H1 (cell line): ENCODE results near the gene GBX1. TPM values are rescaled to one million over a fixed set of nuclear protein-coding genes. Genes with fewer than 3 reads are reported as not detected.

Source experiments
- CTCF ChIA-PET: fragments of 300-600 bp; sonication (Branson Sonifier 250); formaldehyde crosslinking; loops from one replicate; lab custom pipeline; 2021; ENCODE audit not compliant: partially characterized antibody; lab: Charles Lee
- POLR2A ChIA-PET: fragments of 300-600 bp; sonication (Branson Sonifier 250); formaldehyde crosslinking; loops from one replicate; lab custom pipeline; 2021; ENCODE audit warnings: inconsistent platforms; ENCODE audit not compliant: partially characterized antibody; lab: Charles Lee
- DNase-seq, 2 experiments: peaks; one replicate each; pipeline versions ENCODE4 v3.0.0 to v3.0.0-alpha.2; 2010 to 2022; ENCODE audit warnings: low spot score in 2 of 2, low read depth in 1 of 2, mixed read lengths in 1 of 2
- FAIRE-seq: peaks from 2 replicates; lab custom pipeline; 2011; peaks lifted over from hg19 to GRCh38; lab: Jason Lieb, UNC
- H2AFZ ChIP-seq: 2 replicates; pipeline ENCODE4 v1.8.1; 2012; ENCODE audit warnings: low read length, inconsistent platforms
- H2AK5ac ChIP-seq: 2 replicates; pipeline ENCODE4 v1.6.1; 2013; ENCODE audit warnings: low read depth, low read length
- H2BK120ac ChIP-seq: replicated peaks from 2 replicates; pipeline ENCODE3; 2013; ENCODE audit warnings: low read depth, low read length, inconsistent platforms
- H2BK12ac ChIP-seq: 2 replicates; pipeline ENCODE4 v1.6.1; 2013; ENCODE audit warnings: low read depth, low read length
- H2BK15ac ChIP-seq: 2 replicates; pipeline ENCODE4 v1.6.1; 2013; ENCODE audit warnings: low read length
- H2BK20ac ChIP-seq: 2 replicates; pipeline ENCODE4 v1.6.1; 2013; ENCODE audit warnings: low read length
- H2BK5ac ChIP-seq: 2 replicates; pipeline ENCODE4 v1.6.1; 2013; ENCODE audit warnings: low read depth, low read length
- H3K14ac ChIP-seq: 2 replicates; pipeline ENCODE4 v1.6.1; 2013; ENCODE audit warnings: inconsistent platforms; ENCODE audit not compliant: insufficient read length
- H3K18ac ChIP-seq: 2 replicates; pipeline ENCODE4 v1.6.1; 2013; ENCODE audit warnings: low read length; ENCODE audit errors: extremely low read depth
- H3K23ac ChIP-seq: 2 replicates; pipeline ENCODE4 v1.6.1; 2013; ENCODE audit warnings: inconsistent platforms; ENCODE audit not compliant: insufficient read length
- H3K23me2 ChIP-seq: 2 replicates; pipeline ENCODE4 v1.6.1; 2013; ENCODE audit warnings: low read depth, low read length
- H3K27ac ChIP-seq: 2 replicates; pipeline ENCODE4 v1.6.1; 2011; ENCODE audit warnings: low read depth, low read length, inconsistent platforms
- H3K27me3 ChIP-seq, 4 experiments: replicated peaks in 1 of 4; 1 replicate in 1 of 4; 2 replicates in 3 of 4; pipeline versions ENCODE4 v1.6.1 to v1.8.1; 2011 to 2013; ENCODE audit warnings: low read length in 3 of 4, mild to moderate bottlenecking in 3 of 4, inconsistent platforms in 2 of 4, mixed read lengths in 2 of 4, moderate library complexity in 1 of 4; ENCODE audit not compliant: control insufficient read depth in 3 of 4, insufficient read depth in 3 of 4; ENCODE audit errors: extremely low read depth in 1 of 4
- H3K36me3 ChIP-seq, 4 experiments: 2 replicates each; pipeline versions ENCODE4 v1.6.1 to v1.8.1; 2011 to 2013; ENCODE audit warnings: mild to moderate bottlenecking in 4 of 4, low read length in 3 of 4, moderate library complexity in 2 of 4, control low read depth in 1 of 4, inconsistent platforms in 1 of 4; ENCODE audit not compliant: insufficient read depth in 4 of 4, control insufficient read depth in 2 of 4
- H3K4ac ChIP-seq: replicated peaks from 2 replicates; pipeline ENCODE3; 2013; ENCODE audit warnings: low read length, low read depth, mixed read lengths, inconsistent platforms; ENCODE audit not compliant: insufficient read length
- H3K4me1 ChIP-seq, 4 experiments: replicated peaks in 1 of 4; 1 replicate in 1 of 4; 2 replicates in 3 of 4; pipeline versions ENCODE4 v1.6.1 to v1.8.1; 2011 to 2013; ENCODE audit warnings: low read length in 3 of 4, inconsistent platforms in 2 of 4, mixed read lengths in 1 of 4; ENCODE audit not compliant: insufficient read depth in 4 of 4, control insufficient read depth in 3 of 4
- H3K4me2 ChIP-seq, 2 experiments: 2 replicates each; pipeline versions ENCODE4 v1.6.1 to v1.8.1; 2011 to 2013; ENCODE audit warnings: low read depth in 2 of 2, low read length in 2 of 2, control low read depth in 1 of 2, inconsistent platforms in 1 of 2, mild to moderate bottlenecking in 1 of 2; ENCODE audit not compliant: insufficient read depth in 1 of 2
- H3K4me3 ChIP-seq, 4 experiments: fragments of 200-600, 300-600 bp in 1 of 4; sonication (generic), shearing (Covaris generic), sonication (Bioruptor Twin) in 1 of 4; 2 replicates each; pipeline versions ENCODE4 v1.5.1 to v1.8.1; 2011 to 2016; ENCODE audit warnings: low read length in 4 of 4, low read depth in 3 of 4, control low read depth in 2 of 4, inconsistent platforms in 2 of 4, mild to moderate bottlenecking in 2 of 4, mixed read lengths in 1 of 4, moderate library complexity in 1 of 4; ENCODE audit not compliant: insufficient read depth in 2 of 4; ENCODE audit errors: extremely low read depth in 1 of 4
- H3K56ac ChIP-seq: replicated peaks from 2 replicates; pipeline ENCODE3; 2013; ENCODE audit warnings: low read depth, mild to moderate bottlenecking, mixed read lengths, low read length, inconsistent platforms; ENCODE audit not compliant: insufficient read length
- H3K79me1 ChIP-seq: 2 replicates; pipeline ENCODE4 v1.6.1; 2013; ENCODE audit warnings: low read depth, low read length, control low read depth
- H3K79me2 ChIP-seq, 2 experiments: 2 replicates each; pipeline versions ENCODE4 v1.6.1 to v1.8.1; 2012 to 2013; ENCODE audit warnings: low read length in 2 of 2, mild to moderate bottlenecking in 2 of 2, inconsistent platforms in 1 of 2; ENCODE audit not compliant: insufficient read depth in 2 of 2, control insufficient read depth in 1 of 2
- H3K9ac ChIP-seq, 4 experiments: replicated peaks in 1 of 4; 1 replicate in 1 of 4; 2 replicates in 3 of 4; pipeline versions ENCODE4 v1.6.1 to v1.8.1; 2011 to 2013; ENCODE audit warnings: low read depth in 3 of 4, low read length in 3 of 4, control low read depth in 2 of 4, mild to moderate bottlenecking in 2 of 4, moderate library complexity in 2 of 4, inconsistent platforms in 1 of 4; ENCODE audit errors: extremely low read depth in 1 of 4
- H3K9me3 ChIP-seq, 2 experiments: 2 replicates each; pipeline versions ENCODE4 v1.6.1 to v1.8.1; 2012 to 2013; ENCODE audit warnings: mild to moderate bottlenecking in 2 of 2, moderate library complexity in 2 of 2, control low read depth in 1 of 2, inconsistent platforms in 1 of 2, low read depth in 1 of 2, low read length in 1 of 2, mixed read lengths in 1 of 2; ENCODE audit not compliant: insufficient read depth in 2 of 2
- H4K20me1 ChIP-seq, 2 experiments: replicated peaks in 1 of 2; 2 replicates each; pipeline versions ENCODE3 to v1.8.1; 2011 to 2013; ENCODE audit warnings: inconsistent platforms in 2 of 2, low read length in 2 of 2, mild to moderate bottlenecking in 1 of 2; ENCODE audit not compliant: insufficient read depth in 2 of 2, control insufficient read depth in 1 of 2
- H4K5ac ChIP-seq: 2 replicates; pipeline ENCODE4 v1.6.1; 2013; ENCODE audit warnings: low read length, low read depth, mixed read lengths, inconsistent platforms; ENCODE audit not compliant: insufficient read length
- H4K8ac ChIP-seq: 2 replicates; pipeline ENCODE4 v1.8.0; 2013; ENCODE audit warnings: mild to moderate bottlenecking, moderate library complexity, low read length, inconsistent platforms; ENCODE audit not compliant: insufficient read depth; ENCODE audit errors: extremely low read depth
- H4K91ac ChIP-seq: replicated peaks from 2 replicates; pipeline ENCODE3; 2013; ENCODE audit warnings: low read length, mixed read lengths, inconsistent platforms; ENCODE audit not compliant: insufficient read length
- ATF3 ChIP-seq: IDR thresholded peaks from 2 replicates; pipeline ENCODE4 v1.6.1; 2011; ENCODE audit warnings: low read depth, mild to moderate bottlenecking, low read length; ENCODE audit not compliant: insufficient read depth
- BRCA1 ChIP-seq: IDR thresholded peaks from 2 replicates; pipeline ENCODE4 v1.6.1; 2012; ENCODE audit warnings: low read depth, low read length, improper control_type of control experiment
- CREB1 ChIP-seq: IDR thresholded peaks from 2 replicates; pipeline ENCODE4 v1.6.1; 2012; ENCODE audit warnings: inconsistent platforms
- USF2 ChIP-seq: IDR thresholded peaks from 2 replicates; pipeline ENCODE4 v1.6.1; 2011; ENCODE audit warnings: low read length, improper control_type of control experiment
- WGBS, 2 experiments: shearing (Covaris generic) in 1 of 2; methylation state at CpG; one replicate each; pipeline versions ENCODE4 v1.1.6 to v1.1.7; 2013 to 2015; ENCODE audit warnings: low lambda C conversion rate in 2 of 2, mixed read lengths in 2 of 2, inconsistent platforms in 1 of 2, low coverage in 1 of 2, missing lambda C conversion rate in 1 of 2; ENCODE audit not compliant: insufficient replicate concordance in 2 of 2, insufficient coverage in 1 of 2, insufficient read length in 1 of 2; ENCODE audit errors: extremely low coverage in 1 of 2, missing lambda C conversion rate in 1 of 2; 5-methylcytosine and 5-hydroxymethylcytosine counted together
- polyA plus RNA-seq, 7 experiments: library from polyadenylated mRNA; depleted of rRNA in 3 of 7; stranded (reverse) in 5 of 7; unstranded in 2 of 7; fragments of >200 nt in 5 of 7; fragments of 200-250 nt in 2 of 7; gene quantifications; 1 replicate in 5 of 7; 2 replicates in 1 of 7; 4 replicates in 1 of 7; pipeline versions ENCODE4 v1.2.1 to v1.2.3, GENCODE V29; 2011 to 2013; ENCODE audit warnings: missing spikeins in 2 of 7, mixed read lengths in 2 of 7
- total RNA-seq: library from RNA; stranded (reverse); fragmentation: NEBNext Ultra II Directional; extraction: Animal tissue kit (Norgen Biotek cat#: 25700); gene quantifications from 2 replicates; pipeline ENCODE4 v1.2.1, GENCODE V29; 2021

The GBX1 gene
- total and polyA plus RNA-seq, 2 of the 8 experiments (the other 6 are each of a cell fraction or from before 2014, with no cell fraction given) = not detected

GRCh38 chr7:151177310-151177709 is 9.8 kb upstream of the GBX1 start:
- Histone ChIP-seq H3K27ac (no peak overlapping the region), H3K27me3 (peaks cover 10 to 32% (median 29%) of the 10 kb centered on the region in 4 experiments), H2BK12ac (no peak overlapping the region), H2BK120ac (no peak overlapping the region), H3K9ac (no peak overlapping the region), H2BK20ac (no peak overlapping the region), H3K23ac (no peak overlapping the region), H2BK5ac (no peak overlapping the region), H4K5ac (no peak overlapping the region), H4K20me1 (peaks cover 0 to 1% of the 10 kb centered on the region in 2 experiments), H3K4me3 (no peak overlapping the region), H3K9me3 (peaks cover 1 to 14% of the 10 kb centered on the region in 2 experiments; a peak in 2 of 4 replicates), H3K23me2 (no peaks in the 10 kb centered on the region)
- WGBS, 2 experiments = 75% methylated on average over 1 of the region's 1 CpG; no CpG with 5 or more reads in 1 of the 2 experiments
- no peak for FAIRE-seq
- POLR2A ChIA-PET = interaction anchor here (1.4 kb wide), 1 partner anchor 51 kb away, joined by 6 read pairs; no protein-coding TSS in a partner anchor
- TF ChIP-seq BRCA1 (no peak), ATF3 (no peak), USF2 (no peak), CREB1 (no peak)
- TF ChIP-seq, all 59 proteins: peak for 0
- H4K8ac ChIP-seq = no peak overlapping the region
- no peak overlapping the region for H2BK15ac ChIP-seq
- DNase-seq = no peak
- no peak overlapping the region for H2AFZ ChIP-seq
- H2AK5ac ChIP-seq = no peak overlapping the region
- H3K79me1 ChIP-seq = no peaks in the 10 kb centered on the region
- no peak overlapping the region for H3K18ac ChIP-seq
- no peak overlapping the region for H3K4me2 ChIP-seq
- no peak overlapping the region for H3K14ac ChIP-seq
- H3K79me2 ChIP-seq = no peaks in the 10 kb centered on the region
- H4K91ac ChIP-seq = no peak overlapping the region
- no peak overlapping the region for H3K4ac ChIP-seq
- no peak overlapping the region for H3K56ac ChIP-seq
- peaks cover 0 to 6% (median 0%) of the 10 kb centered on the region in 4 experiments; a peak in 1 of 8 replicates for H3K36me3 ChIP-seq
- no peaks in the 10 kb centered on the region; a peak in 1 of 7 replicates for H3K4me1 ChIP-seq
- CTCF ChIA-PET = interaction anchor here (0.7 to 7.4 kb wide), 9 partner anchors 11 to 70 kb away, joined by 3 to 52 read pairs (median 6); no protein-coding TSS in a partner anchor
